Measurements from ENCODE around the gene VPS16.

The VPS16 gene

DNA sequence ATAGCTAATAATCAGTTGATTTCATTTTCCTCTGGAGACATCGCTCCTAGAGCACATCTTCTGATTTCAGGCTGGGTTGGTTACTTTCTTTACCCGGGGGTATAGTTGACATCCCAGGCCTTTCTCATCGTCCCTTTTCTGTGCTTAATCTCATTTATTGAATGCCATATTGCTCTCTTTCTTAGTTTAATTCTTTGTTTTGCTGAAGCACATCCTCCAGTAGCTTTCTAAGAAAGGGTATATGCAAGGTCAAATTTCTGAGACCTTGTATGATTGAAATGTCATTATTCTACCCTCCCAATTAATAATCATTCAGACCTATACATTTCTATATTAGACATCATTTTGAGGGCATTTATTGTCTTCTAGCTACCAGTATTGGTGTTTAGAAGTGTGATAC is 28.4 kb upstream of the VPS16 start (continued):
- TF ChIP-seq, protein P1, sequence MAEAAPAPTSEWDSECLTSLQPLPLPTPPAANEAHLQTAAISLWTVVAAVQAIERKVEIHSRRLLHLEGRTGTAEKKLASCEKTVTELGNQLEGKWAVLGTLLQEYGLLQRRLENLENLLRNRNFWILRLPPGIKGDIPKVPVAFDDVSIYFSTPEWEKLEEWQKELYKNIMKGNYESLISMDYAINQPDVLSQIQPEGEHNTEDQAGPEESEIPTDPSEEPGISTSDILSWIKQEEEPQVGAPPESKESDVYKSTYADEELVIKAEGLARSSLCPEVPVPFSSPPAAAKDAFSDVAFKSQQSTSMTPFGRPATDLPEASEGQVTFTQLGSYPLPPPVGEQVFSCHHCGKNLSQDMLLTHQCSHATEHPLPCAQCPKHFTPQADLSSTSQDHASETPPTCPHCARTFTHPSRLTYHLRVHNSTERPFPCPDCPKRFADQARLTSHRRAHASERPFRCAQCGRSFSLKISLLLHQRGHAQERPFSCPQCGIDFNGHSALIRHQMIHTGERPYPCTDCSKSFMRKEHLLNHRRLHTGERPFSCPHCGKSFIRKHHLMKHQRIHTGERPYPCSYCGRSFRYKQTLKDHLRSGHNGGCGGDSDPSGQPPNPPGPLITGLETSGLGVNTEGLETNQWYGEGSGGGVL (tag by site-specific recombination; IDR thresholded peaks at IDR 0.05): no peak
- TF ChIP-seq TRIM28 (IDR thresholded peaks at IDR 0.05; ENCODE audit: borderline replicate concordance, low read length) (peak; percentile 58; the same call in 1 of the 2 replicates), KLF9 (tag by site-specific recombination; IDR thresholded peaks at IDR 0.05; ENCODE audit: low read depth) (no peak)

DNA sequence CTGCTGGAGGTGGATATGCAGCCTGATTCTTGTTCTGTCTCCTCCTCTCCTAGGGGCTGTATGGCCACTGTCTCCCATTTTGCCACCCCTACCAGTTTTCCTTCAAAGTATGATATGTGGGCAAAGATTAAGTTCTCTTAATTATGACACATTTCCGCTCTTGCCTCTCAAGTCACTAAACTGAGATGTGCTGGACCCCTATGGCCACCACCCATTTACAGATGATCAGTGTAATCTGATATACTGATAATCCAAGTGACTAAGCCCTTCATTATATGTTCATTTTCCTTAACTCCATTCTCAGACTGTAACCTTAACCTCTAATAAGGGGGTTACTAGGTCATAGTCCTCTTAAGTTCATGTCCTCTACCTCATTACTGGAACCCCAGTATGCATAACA is 26.5 kb upstream of the VPS16 start:
- Histone ChIP-seq H3K4me3 (ENCODE audit: low read depth, low read length) (no peak overlapping the region), H3K9me3 (ENCODE audit: control insufficient read depth, insufficient read depth, low read depth, low read length) (peaks cover 2% of the 10 kb centered on the region; the same call in 1 of the 2 replicates), H3K4me1 (ENCODE audit: control insufficient read depth, insufficient read depth, low read length) (peaks cover 10% of the 10 kb centered on the region), H3K36me3 (ENCODE audit: control insufficient read depth in 2 of 2, insufficient read depth in 1 of 2, low read length in 2 of 2) (no peaks in the 10 kb centered on the region), H3K27ac (ENCODE audit: extremely low read depth, low read depth, low read length) (no peak overlapping the region)
- CTCF ChIA-PET: interaction anchor here (0.9 kb wide), 1 partner anchor 62 kb away, joined by 4 read pairs; no protein-coding TSS in a partner anchor
- TF ChIP-seq FEZF1 (tag by site-specific recombination; IDR thresholded peaks at IDR 0.05) (peak; percentile 22; the same call in 1 of the 2 replicates), ZNF155 (tag by site-specific recombination; IDR thresholded peaks at IDR 0.05) (no peak), SP7 (tag by site-specific recombination; IDR thresholded peaks at IDR 0.05) (peak; percentile 87)
- POLR2A ChIA-PET: interaction anchor here (0.7 to 1.2 kb wide), 2 partner anchors 19 to 27 kb away, joined by 4 read pairs; partner anchors contain the start of genes PCED1A and VPS16

DNA sequence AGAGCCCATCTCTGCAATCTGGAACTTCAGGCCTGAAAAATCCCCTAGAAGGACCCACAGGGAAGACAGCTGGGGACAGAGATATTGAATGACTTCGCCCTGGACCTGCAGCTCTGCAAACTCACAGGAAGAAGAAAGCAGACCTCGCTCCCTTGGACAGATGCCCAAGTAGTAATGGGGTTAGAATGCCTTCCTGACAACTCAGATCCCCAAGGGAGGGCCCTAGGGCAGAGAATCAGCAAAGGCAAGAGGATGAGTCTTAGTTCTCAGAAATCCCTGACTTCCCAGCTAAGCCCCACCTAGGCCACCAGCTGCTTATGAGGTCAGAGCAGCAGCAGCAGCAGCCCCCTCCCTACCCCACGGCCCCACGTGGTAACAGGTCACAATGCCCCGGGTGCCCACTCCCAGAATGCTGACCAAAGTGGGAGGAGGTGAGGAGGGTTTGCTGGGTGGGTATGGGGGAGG is 25.9 kb upstream of the VPS16 start, which contains the start of gene C20orf141:
TSS of gene C20orf141 (plus strand) at position 401 of the 465 bp plus-strand sequence. CDS start 198 bp downstream, outside the sequence.
- no peaks in the 10 kb centered on the region for H3K36me3 ChIP-seq (ENCODE audit: control insufficient read depth in 2 of 2, insufficient read depth in 1 of 2, low read length in 2 of 2)
- 0 out of 2 replicates have a peak within 1 kb of the TSS, but pooled peaks have one; percentile 12 for H3K27ac ChIP-seq (ENCODE audit: extremely low read depth, low read depth, low read length)
- ChIA-PET POLR2A (interaction anchor here (0.9 to 1.2 kb wide), 2 partner anchors 25 to 26 kb away, joined by 4 read pairs; partner anchors contain the start of genes PCED1A and VPS16), CTCF (interaction anchor here (0.7 to 0.9 kb wide), 3 partner anchors 63 to 187 kb away, joined by 3 to 5 read pairs (median 4); no protein-coding TSS in a partner anchor)
- peaks cover 2% of the 10 kb centered on the region; the same call in 1 of the 2 replicates for H3K9me3 ChIP-seq (ENCODE audit: control insufficient read depth, insufficient read depth, low read depth, low read length)
- H3K4me3 ChIP-seq (ENCODE audit: low read depth, low read length): no peak within 1 kb of the TSS
- peaks cover 10% of the 10 kb centered on the region for H3K4me1 ChIP-seq (ENCODE audit: control insufficient read depth, insufficient read depth, low read length)
- TF ChIP-seq ZBTB48 (tag by site-specific recombination; IDR thresholded peaks at IDR 0.05) (peak; percentile 93), ZNF660 (tag by site-specific recombination; IDR thresholded peaks at IDR 0.05) (no peak), ZBTB8A (tag by site-specific recombination; IDR thresholded peaks at IDR 0.05) (no peak), ZNF19 (tag by site-specific recombination; IDR thresholded peaks at IDR 0.05; ENCODE audit: low read depth) (no peak), ZNF629 (tag by site-specific recombination; IDR thresholded peaks at IDR 0.05) (peak; percentile 70), ZNF335 (tag by site-specific recombination; conservative IDR thresholded peaks at IDR 0.05) (peak; percentile 48; the same call in 1 of the 2 replicates), ZNF341 (tag by site-specific recombination; IDR thresholded peaks at IDR 0.05; ENCODE audit: low read depth) (no peak), ZFP41 (tag by site-specific recombination; IDR thresholded peaks at IDR 0.05; ENCODE audit: borderline replicate concordance) (no peak), ZIC2 (tag by site-specific recombination; IDR thresholded peaks at IDR 0.05) (peak; percentile 56), ZNF184 (tag by site-specific recombination; IDR thresholded peaks at IDR 0.05) (0 out of 2 replicates have a peak, but pooled peaks have one; percentile 69), KLF1 (tag by site-specific recombination; IDR thresholded peaks at IDR 0.05) (peak; percentile 16; the same call in 1 of the 2 replicates), ZNF202 (tag by site-specific recombination; IDR thresholded peaks at IDR 0.05; ENCODE audit: borderline replicate concordance) (no peak), ZNF292 (tag by site-specific recombination; IDR thresholded peaks at IDR 0.05; ENCODE audit: borderline replicate concordance, low read depth) (no peak)
- TF ChIP-seq, protein P2, sequence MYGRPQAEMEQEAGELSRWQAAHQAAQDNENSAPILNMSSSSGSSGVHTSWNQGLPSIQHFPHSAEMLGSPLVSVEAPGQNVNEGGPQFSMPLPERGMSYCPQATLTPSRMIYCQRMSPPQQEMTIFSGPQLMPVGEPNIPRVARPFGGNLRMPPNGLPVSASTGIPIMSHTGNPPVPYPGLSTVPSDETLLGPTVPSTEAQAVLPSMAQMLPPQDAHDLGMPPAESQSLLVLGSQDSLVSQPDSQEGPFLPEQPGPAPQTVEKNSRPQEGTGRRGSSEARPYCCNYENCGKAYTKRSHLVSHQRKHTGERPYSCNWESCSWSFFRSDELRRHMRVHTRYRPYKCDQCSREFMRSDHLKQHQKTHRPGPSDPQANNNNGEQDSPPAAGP (tag by site-specific recombination; IDR thresholded peaks at IDR 0.05): peak; percentile 89
- TF ChIP-seq, protein P3, sequence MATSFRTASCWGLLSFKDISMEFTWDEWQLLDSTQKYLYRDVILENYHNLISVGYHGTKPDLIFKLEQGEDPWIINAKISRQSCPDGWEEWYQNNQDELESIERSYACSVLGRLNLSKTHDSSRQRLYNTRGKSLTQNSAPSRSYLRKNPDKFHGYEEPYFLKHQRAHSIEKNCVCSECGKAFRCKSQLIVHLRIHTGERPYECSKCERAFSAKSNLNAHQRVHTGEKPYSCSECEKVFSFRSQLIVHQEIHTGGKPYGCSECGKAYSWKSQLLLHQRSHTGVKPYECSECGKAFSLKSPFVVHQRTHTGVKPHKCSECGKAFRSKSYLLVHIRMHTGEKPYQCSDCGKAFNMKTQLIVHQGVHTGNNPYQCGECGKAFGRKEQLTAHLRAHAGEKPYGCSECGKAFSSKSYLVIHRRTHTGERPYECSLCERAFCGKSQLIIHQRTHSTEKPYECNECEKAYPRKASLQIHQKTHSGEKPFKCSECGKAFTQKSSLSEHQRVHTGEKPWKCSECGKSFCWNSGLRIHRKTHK (tag by site-specific recombination; IDR thresholded peaks at IDR 0.05): no peak
- TF ChIP-seq, protein P1 (tag by site-specific recombination; IDR thresholded peaks at IDR 0.05): peak; percentile 34; the same call in 1 of the 2 replicates
- TF ChIP-seq, protein P4, sequence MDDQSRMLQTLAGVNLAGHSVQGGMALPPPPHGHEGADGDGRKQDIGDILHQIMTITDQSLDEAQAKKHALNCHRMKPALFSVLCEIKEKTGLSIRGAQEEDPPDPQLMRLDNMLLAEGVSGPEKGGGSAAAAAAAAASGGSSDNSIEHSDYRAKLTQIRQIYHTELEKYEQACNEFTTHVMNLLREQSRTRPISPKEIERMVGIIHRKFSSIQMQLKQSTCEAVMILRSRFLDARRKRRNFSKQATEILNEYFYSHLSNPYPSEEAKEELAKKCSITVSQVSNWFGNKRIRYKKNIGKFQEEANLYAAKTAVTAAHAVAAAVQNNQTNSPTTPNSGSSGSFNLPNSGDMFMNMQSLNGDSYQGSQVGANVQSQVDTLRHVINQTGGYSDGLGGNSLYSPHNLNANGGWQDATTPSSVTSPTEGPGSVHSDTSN (CRISPR knock-in tag; IDR thresholded peaks at IDR 0.05): no peak
- TF ChIP-seq, protein P5, sequence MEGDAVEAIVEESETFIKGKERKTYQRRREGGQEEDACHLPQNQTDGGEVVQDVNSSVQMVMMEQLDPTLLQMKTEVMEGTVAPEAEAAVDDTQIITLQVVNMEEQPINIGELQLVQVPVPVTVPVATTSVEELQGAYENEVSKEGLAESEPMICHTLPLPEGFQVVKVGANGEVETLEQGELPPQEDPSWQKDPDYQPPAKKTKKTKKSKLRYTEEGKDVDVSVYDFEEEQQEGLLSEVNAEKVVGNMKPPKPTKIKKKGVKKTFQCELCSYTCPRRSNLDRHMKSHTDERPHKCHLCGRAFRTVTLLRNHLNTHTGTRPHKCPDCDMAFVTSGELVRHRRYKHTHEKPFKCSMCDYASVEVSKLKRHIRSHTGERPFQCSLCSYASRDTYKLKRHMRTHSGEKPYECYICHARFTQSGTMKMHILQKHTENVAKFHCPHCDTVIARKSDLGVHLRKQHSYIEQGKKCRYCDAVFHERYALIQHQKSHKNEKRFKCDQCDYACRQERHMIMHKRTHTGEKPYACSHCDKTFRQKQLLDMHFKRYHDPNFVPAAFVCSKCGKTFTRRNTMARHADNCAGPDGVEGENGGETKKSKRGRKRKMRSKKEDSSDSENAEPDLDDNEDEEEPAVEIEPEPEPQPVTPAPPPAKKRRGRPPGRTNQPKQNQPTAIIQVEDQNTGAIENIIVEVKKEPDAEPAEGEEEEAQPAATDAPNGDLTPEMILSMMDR (tag by site-specific recombination; IDR thresholded peaks at IDR 0.05): no peak
